ENCODE results near the gene S100A7. TPM values are rescaled to one million over a fixed set of nuclear protein-coding genes. Genes with fewer than 3 reads are reported as not detected.

Gene S100A7
- polyA plus RNA-seq, 1 donor from 2014 or later, result not detected

- Histone ChIP-seq H3K9ac (ENCODE audit: low read length) (no peak overlapping the region), H3K4me2 (ENCODE audit: low read length) (no peak overlapping the region), H3K27me3 (ENCODE audit: insufficient read depth, low read depth, low read length) (peaks cover 6% of the 10 kb centered on the region), H3K9me3 (ENCODE audit: low read length) (no peaks in the 10 kb centered on the region), H4K20me1 (ENCODE audit: insufficient read depth) (no peaks in the 10 kb centered on the region), H3K36me3 (ENCODE audit: insufficient read depth, low read length) (no peaks in the 10 kb centered on the region), H3F3A (ENCODE audit: insufficient read depth, low read length, poor library complexity, severe bottlenecking) (no peaks in the 10 kb centered on the region), H3K4me3 (ENCODE audit: low read length) (peak overlapping the region; percentile 13), H2AFZ (ENCODE audit: low read depth, low read length) (no peak overlapping the region), H3K9me2 (ENCODE audit: insufficient read depth, low read length) (no peaks in the 10 kb centered on the region), H3K79me2 (replicated peaks; ENCODE audit: insufficient read depth, low read length) (no peaks in the 10 kb centered on the region), H3K27ac (ENCODE audit: low read length) (no peak overlapping the region)
- peak; percentile 41 for TF ChIP-seq POLR2AphosphoS5 (IDR thresholded peaks at IDR 0.05)
- TF ChIP-seq, protein P1, sequence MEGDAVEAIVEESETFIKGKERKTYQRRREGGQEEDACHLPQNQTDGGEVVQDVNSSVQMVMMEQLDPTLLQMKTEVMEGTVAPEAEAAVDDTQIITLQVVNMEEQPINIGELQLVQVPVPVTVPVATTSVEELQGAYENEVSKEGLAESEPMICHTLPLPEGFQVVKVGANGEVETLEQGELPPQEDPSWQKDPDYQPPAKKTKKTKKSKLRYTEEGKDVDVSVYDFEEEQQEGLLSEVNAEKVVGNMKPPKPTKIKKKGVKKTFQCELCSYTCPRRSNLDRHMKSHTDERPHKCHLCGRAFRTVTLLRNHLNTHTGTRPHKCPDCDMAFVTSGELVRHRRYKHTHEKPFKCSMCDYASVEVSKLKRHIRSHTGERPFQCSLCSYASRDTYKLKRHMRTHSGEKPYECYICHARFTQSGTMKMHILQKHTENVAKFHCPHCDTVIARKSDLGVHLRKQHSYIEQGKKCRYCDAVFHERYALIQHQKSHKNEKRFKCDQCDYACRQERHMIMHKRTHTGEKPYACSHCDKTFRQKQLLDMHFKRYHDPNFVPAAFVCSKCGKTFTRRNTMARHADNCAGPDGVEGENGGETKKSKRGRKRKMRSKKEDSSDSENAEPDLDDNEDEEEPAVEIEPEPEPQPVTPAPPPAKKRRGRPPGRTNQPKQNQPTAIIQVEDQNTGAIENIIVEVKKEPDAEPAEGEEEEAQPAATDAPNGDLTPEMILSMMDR (IDR thresholded peaks at IDR 0.05; ENCODE audit: poor library complexity, severe bottlenecking), result no peak
- TF ChIP-seq EP300 (conservative IDR thresholded peaks at IDR 0.05; ENCODE audit: poor library complexity, severe bottlenecking), result peak; percentile 92
These were observed 30.9 kb downstream of the S100A7 start for GRCh38 chr1:153429266-153430165.

GRCh38 chr1:153428791-153429190, 31.7 kb downstream of the S100A7 start:
- Histone ChIP-seq H3K4me2 (ENCODE audit: low read length) (no peak overlapping the region), H3K27me3 (ENCODE audit: insufficient read depth, low read depth, low read length) (peaks cover 6% of the 10 kb centered on the region), H3K36me3 (ENCODE audit: insufficient read depth, low read length) (no peaks in the 10 kb centered on the region), H3K9ac (ENCODE audit: low read length) (no peak overlapping the region), H3F3A (ENCODE audit: insufficient read depth, low read length, poor library complexity, severe bottlenecking) (no peaks in the 10 kb centered on the region), H4K20me1 (ENCODE audit: insufficient read depth) (no peaks in the 10 kb centered on the region), H3K79me2 (replicated peaks; ENCODE audit: insufficient read depth, low read length) (no peaks in the 10 kb centered on the region), H3K9me2 (ENCODE audit: insufficient read depth, low read length) (no peaks in the 10 kb centered on the region), H2AFZ (ENCODE audit: low read depth, low read length) (no peak overlapping the region), H3K4me3 (ENCODE audit: low read length) (no peak overlapping the region), H3K9me3 (ENCODE audit: low read length) (no peaks in the 10 kb centered on the region), H3K27ac (ENCODE audit: low read length) (no peak overlapping the region)
- no peak for TF ChIP-seq TAF1 (IDR thresholded peaks at IDR 0.05; ENCODE audit: low read depth)
- no peak for TF ChIP-seq MXI1 (conservative IDR thresholded peaks at IDR 0.05; ENCODE audit: poor library complexity, severe bottlenecking)
- TF ChIP-seq REST (IDR thresholded peaks at IDR 0.05; ENCODE audit: borderline replicate concordance), result no peak
- no peak for TF ChIP-seq POLR2AphosphoS5 (IDR thresholded peaks at IDR 0.05)
- no peak for TF ChIP-seq EP300 (conservative IDR thresholded peaks at IDR 0.05; ENCODE audit: poor library complexity, severe bottlenecking)
- no peak for TF ChIP-seq EZH2 (IDR thresholded peaks at IDR 0.05; ENCODE audit: borderline replicate concordance, insufficient read depth, low read length, poor library complexity, severe bottlenecking)
- TF ChIP-seq, protein P1 (IDR thresholded peaks at IDR 0.05; ENCODE audit: poor library complexity, severe bottlenecking), result no peak
- no peak for TF ChIP-seq SMC3 (conservative IDR thresholded peaks at IDR 0.05; ENCODE audit: poor library complexity)
- no peak for TF ChIP-seq RAD21 (conservative IDR thresholded peaks at IDR 0.05)

Measured in neural cell (in vitro differentiated cells).